Tibial nerve (tissue), 4 donors: ENCODE measurements around the gene CD40.

Experiments
- EP300 ChIP-seq, 2 donors: sonication (generic); formaldehyde crosslinking; IDR thresholded peaks; one replicate each; pipeline ENCODE4 v1.6.1; 2017; ENCODE audit warnings: antibody characterized with exemption in 2 of 2, mild to moderate bottlenecking in 1 of 2
- POLR2A ChIP-seq, 2 donors: fragments of 450-650 bp; IDR thresholded peaks; one replicate each; pipeline ENCODE4 v1.6.1; 2017; ENCODE audit warnings: antibody characterized with exemption in 2 of 2, mild to moderate bottlenecking in 2 of 2, moderate library complexity in 2 of 2
- TF ChIP-seq, protein P1 (sequence below), 5 experiments: fragments of 200-600 bp in 3 of 5; fragments of 450-650 bp in 2 of 5; sonication (generic) in 3 of 5; IDR thresholded peaks; one replicate each; pipeline ENCODE4 v1.5.1; 2016 to 2019; ENCODE audit warnings: antibody characterized with exemption in 5 of 5, mild to moderate bottlenecking in 3 of 5, moderate library complexity in 2 of 5

DNA sequence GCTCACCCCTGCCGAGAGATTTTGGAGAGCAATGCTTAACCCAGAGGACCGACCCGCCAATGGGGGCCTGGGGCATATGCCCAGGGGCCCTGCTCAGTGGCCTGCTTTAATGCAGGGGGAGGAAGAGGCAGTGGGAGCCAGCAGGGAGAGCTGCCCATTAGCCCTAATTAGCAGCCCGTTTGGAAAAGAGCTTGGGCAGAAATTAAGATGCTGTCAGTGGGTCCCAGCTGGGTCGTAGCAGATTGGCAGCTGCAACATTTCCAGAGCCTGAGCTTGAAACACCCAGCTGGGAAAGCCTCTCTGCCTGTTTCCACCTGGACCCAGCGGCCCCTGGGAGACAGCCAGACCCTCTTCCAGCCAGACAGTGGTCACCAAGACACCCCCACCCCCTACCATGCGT is 39.5 kb downstream of the CD40 start:
- TF ChIP-seq POLR2A (IDR thresholded peaks at IDR 0.05): no peak
- TF ChIP-seq, protein P1, sequence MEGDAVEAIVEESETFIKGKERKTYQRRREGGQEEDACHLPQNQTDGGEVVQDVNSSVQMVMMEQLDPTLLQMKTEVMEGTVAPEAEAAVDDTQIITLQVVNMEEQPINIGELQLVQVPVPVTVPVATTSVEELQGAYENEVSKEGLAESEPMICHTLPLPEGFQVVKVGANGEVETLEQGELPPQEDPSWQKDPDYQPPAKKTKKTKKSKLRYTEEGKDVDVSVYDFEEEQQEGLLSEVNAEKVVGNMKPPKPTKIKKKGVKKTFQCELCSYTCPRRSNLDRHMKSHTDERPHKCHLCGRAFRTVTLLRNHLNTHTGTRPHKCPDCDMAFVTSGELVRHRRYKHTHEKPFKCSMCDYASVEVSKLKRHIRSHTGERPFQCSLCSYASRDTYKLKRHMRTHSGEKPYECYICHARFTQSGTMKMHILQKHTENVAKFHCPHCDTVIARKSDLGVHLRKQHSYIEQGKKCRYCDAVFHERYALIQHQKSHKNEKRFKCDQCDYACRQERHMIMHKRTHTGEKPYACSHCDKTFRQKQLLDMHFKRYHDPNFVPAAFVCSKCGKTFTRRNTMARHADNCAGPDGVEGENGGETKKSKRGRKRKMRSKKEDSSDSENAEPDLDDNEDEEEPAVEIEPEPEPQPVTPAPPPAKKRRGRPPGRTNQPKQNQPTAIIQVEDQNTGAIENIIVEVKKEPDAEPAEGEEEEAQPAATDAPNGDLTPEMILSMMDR (IDR thresholded peaks at IDR 0.05): no peak
- no peak for TF ChIP-seq EP300 (IDR thresholded peaks at IDR 0.05)
